ENCODE data around the gene ROGDI.

The ROGDI gene

GRCh38 chr16:4814542-4815173 lies 12.2 kb upstream of the ROGDI start:
- no peak for DNase-seq (ENCODE audit: low spot score)
- in situ Hi-C loops (cut with MboI; ENCODE audit: low pct_unique_long_range_greater_than_20kb, low sequenced_read_pairs, unreplicated experiment): no loop called here
- no peak for TF ChIP-seq CTCF (IDR thresholded peaks at IDR 0.05; ENCODE audit: extremely low read depth, insufficient read depth, missing control alignments)

- TF ChIP-seq CTCF (IDR thresholded peaks at IDR 0.05; ENCODE audit: extremely low read depth, insufficient read depth, missing control alignments): no peak
- in situ Hi-C loops (cut with MboI; ENCODE audit: low pct_unique_long_range_greater_than_20kb, low sequenced_read_pairs, unreplicated experiment): no loop called here
Measured at GRCh38 chr16:4814046-4814445, 11.6 kb upstream of the ROGDI start.

GRCh38 chr16:4813251-4814003 lies 11.0 kb upstream of the ROGDI start:
- in situ Hi-C loops (cut with MboI; ENCODE audit: low pct_unique_long_range_greater_than_20kb, low sequenced_read_pairs, unreplicated experiment): no loop called here
- no peak for TF ChIP-seq CTCF (IDR thresholded peaks at IDR 0.05; ENCODE audit: extremely low read depth, insufficient read depth, missing control alignments)
- no peak for DNase-seq (ENCODE audit: low spot score)

More at GRCh38 chr16:4814046-4814445, 11.6 kb upstream of the ROGDI start:
- DNase-seq (ENCODE audit: low spot score): no peak

- DNase-seq (ENCODE audit: low spot score): no peak
- no peak for TF ChIP-seq CTCF (IDR thresholded peaks at IDR 0.05; ENCODE audit: extremely low read depth, insufficient read depth, missing control alignments)
- in situ Hi-C loops (cut with MboI; ENCODE audit: low pct_unique_long_range_greater_than_20kb, low sequenced_read_pairs, unreplicated experiment): no loop called here
Measured at GRCh38 chr16:4811773-4812172, 9.3 kb upstream of the ROGDI start.

GRCh38 chr16:4811242-4811641 lies 8.8 kb upstream of the ROGDI start:
- in situ Hi-C loops (cut with MboI; ENCODE audit: low pct_unique_long_range_greater_than_20kb, low sequenced_read_pairs, unreplicated experiment): no loop called here
- TF ChIP-seq CTCF (IDR thresholded peaks at IDR 0.05; ENCODE audit: extremely low read depth, insufficient read depth, missing control alignments): no peak
- DNase-seq (ENCODE audit: low spot score): no peak

GRCh38 chr16:4806280-4806679 lies 3.8 kb upstream of the ROGDI start:
- in situ Hi-C loops (cut with MboI; ENCODE audit: low pct_unique_long_range_greater_than_20kb, low sequenced_read_pairs, unreplicated experiment): no loop called here
- TF ChIP-seq CTCF (IDR thresholded peaks at IDR 0.05; ENCODE audit: extremely low read depth, insufficient read depth, missing control alignments): no peak
- no peak for DNase-seq (ENCODE audit: low spot score)
